ENCODE data around the gene STK26.
"Not testable (repeated sequence)": the region's sequence is repeated elsewhere in the genome, so short reads cannot be mapped to it uniquely, and the experiment has no call there.

Gene STK26

DNA sequence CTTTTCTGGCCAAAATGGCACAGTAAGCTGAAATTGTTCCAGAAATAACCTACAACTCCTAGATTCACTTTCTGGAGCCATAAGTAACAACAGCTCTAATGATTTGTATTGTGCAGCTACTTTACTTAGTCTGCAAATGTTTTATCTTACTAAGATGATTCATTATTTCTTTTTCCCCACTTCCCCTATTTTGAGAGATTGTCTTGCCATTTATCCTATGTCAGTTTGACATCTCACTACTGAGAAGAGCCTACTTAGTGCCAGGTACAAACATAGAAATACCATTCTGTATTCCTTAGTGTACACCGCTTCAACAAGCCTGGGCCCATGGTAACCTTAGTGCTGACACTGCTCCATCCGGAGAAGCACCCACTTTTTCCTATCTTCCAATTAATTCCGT, 13.8 kb upstream of the STK26 start:
- no peak overlapping the region for H3K9ac ChIP-seq (ENCODE audit: low read length)
- H3K27ac ChIP-seq (ENCODE audit: low read depth, low read length, poor library complexity, severe bottlenecking) = no peak overlapping the region
- no peaks in the 10 kb centered on the region for H3F3A ChIP-seq (ENCODE audit: insufficient read depth, low read length)
- no peaks in the 10 kb centered on the region for H3K36me3 ChIP-seq (ENCODE audit: insufficient read depth, low read length)
- no peaks in the 10 kb centered on the region for H3K79me2 ChIP-seq (ENCODE audit: insufficient read depth, low read length)
- no peak overlapping the region for H3K4me2 ChIP-seq (ENCODE audit: low read length)
- H2AFZ ChIP-seq (ENCODE audit: low read length) = no peak overlapping the region
- TF ChIP-seq, protein P1, sequence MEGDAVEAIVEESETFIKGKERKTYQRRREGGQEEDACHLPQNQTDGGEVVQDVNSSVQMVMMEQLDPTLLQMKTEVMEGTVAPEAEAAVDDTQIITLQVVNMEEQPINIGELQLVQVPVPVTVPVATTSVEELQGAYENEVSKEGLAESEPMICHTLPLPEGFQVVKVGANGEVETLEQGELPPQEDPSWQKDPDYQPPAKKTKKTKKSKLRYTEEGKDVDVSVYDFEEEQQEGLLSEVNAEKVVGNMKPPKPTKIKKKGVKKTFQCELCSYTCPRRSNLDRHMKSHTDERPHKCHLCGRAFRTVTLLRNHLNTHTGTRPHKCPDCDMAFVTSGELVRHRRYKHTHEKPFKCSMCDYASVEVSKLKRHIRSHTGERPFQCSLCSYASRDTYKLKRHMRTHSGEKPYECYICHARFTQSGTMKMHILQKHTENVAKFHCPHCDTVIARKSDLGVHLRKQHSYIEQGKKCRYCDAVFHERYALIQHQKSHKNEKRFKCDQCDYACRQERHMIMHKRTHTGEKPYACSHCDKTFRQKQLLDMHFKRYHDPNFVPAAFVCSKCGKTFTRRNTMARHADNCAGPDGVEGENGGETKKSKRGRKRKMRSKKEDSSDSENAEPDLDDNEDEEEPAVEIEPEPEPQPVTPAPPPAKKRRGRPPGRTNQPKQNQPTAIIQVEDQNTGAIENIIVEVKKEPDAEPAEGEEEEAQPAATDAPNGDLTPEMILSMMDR (IDR thresholded peaks at IDR 0.05; ENCODE audit: low read length) = no peak
- no peak for TF ChIP-seq EZH2 (IDR thresholded peaks at IDR 0.05; ENCODE audit: borderline replicate concordance, low read length)
- no peaks in the 10 kb centered on the region for H3K9me3 ChIP-seq (ENCODE audit: low read length)
- H3K27me3 ChIP-seq (ENCODE audit: insufficient read depth, low read length) = no peaks in the 10 kb centered on the region
- no peaks in the 10 kb centered on the region for H3K9me2 ChIP-seq (ENCODE audit: low read depth, low read length)
- H4K20me1 ChIP-seq (ENCODE audit: insufficient read depth, low read length) = no peaks in the 10 kb centered on the region
- no peaks in the 10 kb centered on the region for H3K4me1 ChIP-seq (ENCODE audit: insufficient read depth, low read length, severe bottlenecking)
- no peak overlapping the region for H3K4me3 ChIP-seq (ENCODE audit: low read depth, low read length, poor library complexity, severe bottlenecking)

DNA sequence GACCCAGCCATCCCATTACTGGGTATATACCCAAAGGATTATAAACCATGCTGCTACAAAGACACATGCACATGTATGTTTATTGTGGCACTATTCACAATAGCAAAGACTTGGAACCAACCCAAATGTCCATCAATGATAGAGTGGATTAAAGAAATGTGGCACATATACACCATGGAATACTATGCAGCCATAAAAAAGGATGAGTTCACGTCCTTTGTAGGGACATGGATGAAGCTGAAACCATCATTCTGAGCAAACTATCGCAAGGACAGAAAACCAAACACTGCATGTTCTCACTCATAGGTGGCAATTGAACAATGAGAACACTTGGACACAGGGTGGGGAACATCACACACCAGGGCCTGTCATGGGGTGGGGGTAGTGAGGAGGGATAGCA, 12.9 kb upstream of the STK26 start:
- H2AFZ ChIP-seq (ENCODE audit: low read length); H3K36me3 ChIP-seq (ENCODE audit: insufficient read depth, low read length); H3K4me2 ChIP-seq (ENCODE audit: low read length); H3K4me3 ChIP-seq (ENCODE audit: low read depth, low read length, poor library complexity, severe bottlenecking); H3K27ac ChIP-seq (ENCODE audit: low read depth, low read length, poor library complexity, severe bottlenecking); H3K9me2 ChIP-seq (ENCODE audit: low read depth, low read length); H3K9me3 ChIP-seq (ENCODE audit: low read length); H3K9ac ChIP-seq (ENCODE audit: low read length); H3K79me2 ChIP-seq (ENCODE audit: insufficient read depth, low read length); H4K20me1 ChIP-seq (ENCODE audit: insufficient read depth, low read length); H3K4me1 ChIP-seq (ENCODE audit: insufficient read depth, low read length, severe bottlenecking); H3F3A ChIP-seq (ENCODE audit: insufficient read depth, low read length); H3K27me3 ChIP-seq (ENCODE audit: insufficient read depth, low read length): not testable (repeated sequence)

DNA sequence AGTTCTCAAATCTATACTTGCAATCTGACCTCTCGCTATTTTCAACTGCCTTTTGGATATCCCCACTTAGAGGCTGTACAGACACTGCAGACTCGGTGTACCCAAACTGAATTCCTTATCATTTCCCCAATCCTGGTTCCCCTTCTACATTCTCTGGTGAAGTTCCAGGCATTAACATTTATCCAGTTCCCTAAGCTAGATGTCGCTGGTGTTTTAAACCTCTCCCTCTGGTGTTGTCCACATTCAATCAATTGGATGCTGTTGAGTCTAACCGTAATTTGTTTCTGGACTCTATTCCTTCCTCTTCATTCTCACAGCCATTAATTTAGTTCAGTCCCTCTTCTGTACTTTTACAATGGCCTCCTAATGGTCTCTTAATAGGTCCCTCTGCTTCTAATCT, 7.2 kb upstream of the STK26 start:
- peaks cover 20% of the 10 kb centered on the region for H3K4me1 ChIP-seq (ENCODE audit: insufficient read depth, low read length, severe bottlenecking)
- H3K36me3 ChIP-seq (ENCODE audit: insufficient read depth, low read length) = no peaks in the 10 kb centered on the region
- no peak overlapping the region for H3K9ac ChIP-seq (ENCODE audit: low read length)
- TF ChIP-seq, protein P1 (IDR thresholded peaks at IDR 0.05; ENCODE audit: low read length) = no peak
- no peak for TF ChIP-seq EZH2 (IDR thresholded peaks at IDR 0.05; ENCODE audit: borderline replicate concordance, low read length)
- H3K27ac ChIP-seq (ENCODE audit: low read depth, low read length, poor library complexity, severe bottlenecking) = no peak overlapping the region
- no peaks in the 10 kb centered on the region for H3F3A ChIP-seq (ENCODE audit: insufficient read depth, low read length)
- H2AFZ ChIP-seq (ENCODE audit: low read length) = no peak overlapping the region
- H3K9me2 ChIP-seq (ENCODE audit: low read depth, low read length) = no peaks in the 10 kb centered on the region
- no peaks in the 10 kb centered on the region for H4K20me1 ChIP-seq (ENCODE audit: insufficient read depth, low read length)
- no peaks in the 10 kb centered on the region for H3K27me3 ChIP-seq (ENCODE audit: insufficient read depth, low read length)
- H3K4me2 ChIP-seq (ENCODE audit: low read length) = no peak overlapping the region
- H3K9me3 ChIP-seq (ENCODE audit: low read length) = no peaks in the 10 kb centered on the region
- no peak overlapping the region for H3K4me3 ChIP-seq (ENCODE audit: low read depth, low read length, poor library complexity, severe bottlenecking)
- H3K79me2 ChIP-seq (ENCODE audit: insufficient read depth, low read length) = no peaks in the 10 kb centered on the region

DNA sequence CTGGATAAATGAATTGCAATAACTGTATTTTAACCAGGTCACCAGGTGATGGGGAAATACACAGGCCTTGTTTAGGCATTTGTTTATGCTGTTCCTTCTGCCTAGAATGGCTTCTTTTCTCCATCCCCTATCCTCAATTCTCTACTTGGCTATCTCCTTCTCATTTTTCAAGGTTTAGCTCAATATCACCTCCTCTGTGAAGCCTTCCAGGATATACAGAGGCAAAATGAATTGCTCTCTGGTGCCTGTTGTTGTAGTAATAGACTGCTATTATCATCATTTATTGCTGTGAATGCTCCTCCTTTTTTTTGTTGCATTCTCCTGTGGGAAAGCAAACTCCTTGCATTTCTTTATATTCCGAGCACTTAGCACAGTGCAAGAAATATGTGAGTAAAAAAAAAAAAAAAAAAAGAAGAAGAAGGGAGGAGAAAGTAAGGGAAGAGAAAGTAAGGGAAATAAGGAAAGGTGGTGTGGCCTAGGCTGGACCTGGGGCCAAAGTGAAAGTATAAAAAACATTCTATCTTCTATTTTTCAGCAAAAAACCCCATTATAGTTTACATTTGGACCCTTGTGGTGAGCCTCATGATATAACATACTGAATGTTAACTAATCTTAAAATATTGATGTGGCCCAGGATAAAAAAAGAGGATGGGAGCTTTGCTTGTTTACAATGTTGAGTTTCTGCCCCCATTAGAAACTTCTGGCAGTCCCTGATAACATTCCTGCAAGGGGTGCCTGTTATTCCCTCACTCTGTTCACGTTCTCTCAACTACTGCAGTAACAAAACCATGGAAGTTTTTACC, 6.3 kb upstream of the STK26 start:
- no peak overlapping the region for H3K9ac ChIP-seq (ENCODE audit: low read length)
- peak overlapping the region; percentile 54 for H3K27ac ChIP-seq (ENCODE audit: low read depth, low read length, poor library complexity, severe bottlenecking)
- no peaks in the 10 kb centered on the region for H3K27me3 ChIP-seq (ENCODE audit: insufficient read depth, low read length)
- no peaks in the 10 kb centered on the region for H3F3A ChIP-seq (ENCODE audit: insufficient read depth, low read length)
- H3K9me2 ChIP-seq (ENCODE audit: low read depth, low read length) = no peaks in the 10 kb centered on the region
- no peaks in the 10 kb centered on the region for H3K9me3 ChIP-seq (ENCODE audit: low read length)
- H3K4me3 ChIP-seq (ENCODE audit: low read depth, low read length, poor library complexity, severe bottlenecking) = no peak overlapping the region
- H3K79me2 ChIP-seq (ENCODE audit: insufficient read depth, low read length) = no peaks in the 10 kb centered on the region
- no peak overlapping the region for H3K4me2 ChIP-seq (ENCODE audit: low read length)
- H4K20me1 ChIP-seq (ENCODE audit: insufficient read depth, low read length) = no peaks in the 10 kb centered on the region
- peaks cover 24% of the 10 kb centered on the region for H3K4me1 ChIP-seq (ENCODE audit: insufficient read depth, low read length, severe bottlenecking)
- TF ChIP-seq, protein P1 (IDR thresholded peaks at IDR 0.05; ENCODE audit: low read length) = no peak
- no peak for TF ChIP-seq EZH2 (IDR thresholded peaks at IDR 0.05; ENCODE audit: borderline replicate concordance, low read length)
- H3K36me3 ChIP-seq (ENCODE audit: insufficient read depth, low read length) = no peaks in the 10 kb centered on the region
- no peak overlapping the region for H2AFZ ChIP-seq (ENCODE audit: low read length)
